Small intestine (tissue), 7 donors: ENCODE measurements around the gene COL4A4. TPM values are rescaled to one million over a fixed set of nuclear protein-coding genes. Genes with fewer than 3 reads are reported as not detected.

ENCODE experiments used
- DNase-seq, 2 donors: peaks; one replicate each; pipeline versions ENCODE4 v3.0.0 to v3.0.0-alpha.2; 2013
- FAIRE-seq: peaks from 2 replicates; lab custom pipeline; 2012; peaks lifted over from hg19 to GRCh38; lab: Jason Lieb, UNC
- H3K27ac ChIP-seq, 3 donors: one replicate each; pipeline ENCODE4 v1.5.1; 2013; ENCODE audit warnings: low read length in 2 of 3, mild to moderate bottlenecking in 2 of 3, control low read depth in 1 of 3, inconsistent platforms in 1 of 3, low read depth in 1 of 3, moderate library complexity in 1 of 3
- H3K27me3 ChIP-seq, 3 donors: one replicate each; pipeline ENCODE4 v1.6.1; 2013; ENCODE audit warnings: low read length in 3 of 3, inconsistent platforms in 1 of 3; ENCODE audit not compliant: control insufficient read depth in 3 of 3, insufficient read depth in 3 of 3
- H3K36me3 ChIP-seq, 3 donors: one replicate each; pipeline ENCODE4 v1.6.1; 2013; ENCODE audit warnings: low read length in 3 of 3, inconsistent platforms in 1 of 3, low read depth in 1 of 3, mild to moderate bottlenecking in 1 of 3, moderate library complexity in 1 of 3; ENCODE audit not compliant: control insufficient read depth in 3 of 3, insufficient read depth in 2 of 3
- H3K4me1 ChIP-seq, 3 donors: one replicate each; pipeline ENCODE4 v1.6.1; 2013; ENCODE audit warnings: low read length in 2 of 3, inconsistent platforms in 1 of 3, low read depth in 1 of 3, mild to moderate bottlenecking in 1 of 3, moderate library complexity in 1 of 3; ENCODE audit not compliant: control insufficient read depth in 3 of 3, insufficient read depth in 2 of 3
- H3K4me3 ChIP-seq, 3 donors: one replicate each; pipeline ENCODE4 v1.5.1; 2013; ENCODE audit warnings: low read length in 3 of 3, control low read depth in 1 of 3, inconsistent platforms in 1 of 3, low read depth in 1 of 3, mild to moderate bottlenecking in 1 of 3, moderate library complexity in 1 of 3
- H3K9me3 ChIP-seq, 2 donors: one replicate each; pipeline ENCODE4 v1.6.1; 2013; ENCODE audit warnings: low read depth in 1 of 2, low read length in 1 of 2; ENCODE audit not compliant: control insufficient read depth in 2 of 2, insufficient read depth in 1 of 2
- WGBS, 3 donors: extraction: QIAGEN DNeasy Blood & Tissue Kit; methylation state at CpG; one replicate each; pipeline ENCODE4 v1.1.7; 2013; 5-methylcytosine and 5-hydroxymethylcytosine counted together
- polyA plus RNA-seq, 4 donors: library from polyadenylated mRNA; stranded (reverse) in 3 of 4; unstranded in 1 of 4; fragments of 200-250 nt in 3 of 4; fragments of 120-200 nt in 1 of 4; gene quantifications; one replicate each; pipeline versions ENCODE4 v1.2.1 to v1.2.3, GENCODE V29; 2013
- donor health status: healthy with polysubstance abuse.
- donor health status: control.
- donor health status: control.
- donor health status: Bipolar disorder and iron deficiency.
- donor health status: healthy.

COL4A4 gene
- polyA plus RNA-seq, 4 donors, result under 0.01 to 0.21 (median 0.19) TPM; not detected in 1

DNA sequence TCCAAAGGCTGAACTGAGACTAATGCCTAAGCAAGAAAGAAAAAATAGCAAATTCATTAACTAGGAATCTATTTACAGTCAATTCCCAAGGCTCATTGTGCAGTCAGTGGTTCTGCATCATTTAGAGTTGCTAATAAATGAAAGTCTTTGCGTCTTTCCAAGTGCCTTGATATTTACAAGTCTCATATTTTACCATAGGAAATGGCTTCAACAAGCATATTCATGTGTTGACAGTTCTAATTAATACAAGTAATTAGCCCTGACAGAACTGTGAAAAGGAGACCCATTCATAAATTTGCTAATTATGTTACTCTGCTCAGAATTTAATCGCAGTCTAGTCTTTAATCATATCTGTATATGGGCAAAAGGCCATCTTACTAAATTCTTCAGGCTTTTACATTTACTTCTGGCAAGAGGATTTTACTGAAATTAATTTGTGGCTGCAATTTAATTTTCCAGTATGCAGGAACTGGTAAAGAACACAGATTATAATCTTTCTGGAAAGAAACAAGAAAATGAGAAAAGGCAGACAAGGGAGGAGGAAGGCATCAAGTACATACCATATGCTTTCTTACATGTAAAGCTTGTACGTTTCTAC, 201.7 kb downstream of the COL4A4 start:
- no peaks in the 10 kb centered on the region for H3K36me3 ChIP-seq
- DNase-seq (no peak), FAIRE-seq (no peak)
- no peak overlapping the region for H3K4me3 ChIP-seq
- no peak overlapping the region for H3K27ac ChIP-seq
- H3K4me1 ChIP-seq, result no peaks in the 10 kb centered on the region
- peaks cover 0 to 4% of the 10 kb centered on the region in 2 donors for H3K9me3 ChIP-seq
- 92 to 98% (median 96%) methylated on average over 3 of the region's 3 CpGs for WGBS, 3 donors
- H3K27me3 ChIP-seq, result no peaks in the 10 kb centered on the region

DNA sequence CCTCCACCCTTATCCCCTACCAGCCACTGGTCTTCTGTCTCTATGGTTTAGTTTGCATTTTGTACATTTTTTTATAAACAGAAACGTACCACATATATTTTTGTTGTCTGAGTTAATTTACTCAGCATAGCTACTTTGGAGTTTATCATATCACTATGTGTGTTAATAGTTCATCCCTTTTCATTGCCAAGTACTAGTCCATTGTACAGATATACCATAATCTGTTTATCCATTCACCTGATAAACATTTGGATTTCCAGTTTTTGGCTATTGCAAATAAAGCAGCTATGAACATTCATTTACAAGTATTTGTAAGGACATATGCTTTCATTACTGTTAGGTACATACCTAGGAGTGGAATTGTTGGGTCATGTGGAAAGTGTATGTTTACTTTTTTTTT, 204.6 kb downstream of the COL4A4 start:
- H3K36me3 ChIP-seq, result peaks cover 0 to 3% (median 0%) of the 10 kb centered on the region in 3 donors
- 88 to 93% (median 91%) methylated on average over 1 of the region's 1 CpG for WGBS, 3 donors
- no peaks in the 10 kb centered on the region for H3K27me3 ChIP-seq
- H3K4me1 ChIP-seq, result no peaks in the 10 kb centered on the region
- no peak overlapping the region for H3K27ac ChIP-seq
- DNase-seq (no peak), FAIRE-seq (no peak)
- H3K4me3 ChIP-seq, result no peak overlapping the region
- peaks cover 0 to 4% of the 10 kb centered on the region in 2 donors for H3K9me3 ChIP-seq

DNA sequence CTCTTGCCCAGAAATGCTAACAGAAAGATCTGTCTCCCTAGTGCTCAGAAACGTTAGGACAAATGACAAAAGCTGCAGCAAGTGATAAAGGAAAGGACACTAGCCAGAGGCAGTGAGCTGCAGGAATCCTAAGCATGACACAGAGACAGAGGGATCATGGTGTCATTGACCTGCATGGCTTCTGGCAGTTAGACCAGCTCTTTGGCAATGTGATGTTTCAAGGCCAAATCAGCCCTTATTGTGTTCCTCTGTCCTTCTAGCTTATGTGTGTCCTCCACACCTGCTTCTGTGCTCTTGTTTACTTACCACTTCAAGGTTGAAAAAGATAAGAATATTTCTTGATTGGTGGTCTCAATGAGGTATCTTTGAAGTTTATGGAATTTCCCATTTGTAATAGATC, 207.3 kb downstream of the COL4A4 start:
- Histone ChIP-seq H3K9me3 (peaks cover 0 to 4% of the 10 kb centered on the region in 2 donors), H3K4me3 (no peak overlapping the region), H3K27ac (no peak overlapping the region), H3K4me1 (no peaks in the 10 kb centered on the region), H3K27me3 (no peaks in the 10 kb centered on the region), H3K36me3 (peaks cover 0 to 3% (median 0%) of the 10 kb centered on the region in 3 donors)
- FAIRE-seq (no peak), DNase-seq (no peak)
- WGBS, 3 donors, result 42 to 65% (median 54%) methylated on average over 1 of the region's 1 CpG

DNA sequence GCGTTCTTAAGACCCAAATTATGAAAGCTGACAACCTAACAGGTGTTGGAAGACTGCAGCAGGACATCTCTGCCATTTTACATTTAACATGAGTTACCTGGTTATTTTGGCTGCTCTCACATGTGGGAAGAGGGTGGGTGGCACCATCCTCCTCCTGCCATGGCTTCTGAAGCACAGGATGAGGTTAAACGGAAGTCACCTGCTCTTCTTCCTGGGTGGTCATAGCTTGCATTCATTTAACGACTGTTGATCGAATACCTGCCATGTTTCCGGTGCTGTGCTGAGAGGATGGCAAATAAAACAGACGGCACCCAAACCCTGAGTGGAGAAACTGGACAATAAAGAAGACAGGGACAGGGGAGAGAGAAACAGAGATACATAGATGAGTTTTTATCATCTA, 210.2 kb downstream of the COL4A4 start:
- DNase-seq (no peak), FAIRE-seq (no peak)
- Histone ChIP-seq H3K27ac (no peak overlapping the region), H3K36me3 (peaks cover 0 to 3% (median 0%) of the 10 kb centered on the region in 3 donors), H3K4me3 (no peak overlapping the region), H3K9me3 (no peaks in the 10 kb centered on the region), H3K27me3 (no peaks in the 10 kb centered on the region), H3K4me1 (no peaks in the 10 kb centered on the region)
- 84 to 94% (median 87%) methylated on average over 6 of the region's 6 CpGs for WGBS, 3 donors

DNA sequence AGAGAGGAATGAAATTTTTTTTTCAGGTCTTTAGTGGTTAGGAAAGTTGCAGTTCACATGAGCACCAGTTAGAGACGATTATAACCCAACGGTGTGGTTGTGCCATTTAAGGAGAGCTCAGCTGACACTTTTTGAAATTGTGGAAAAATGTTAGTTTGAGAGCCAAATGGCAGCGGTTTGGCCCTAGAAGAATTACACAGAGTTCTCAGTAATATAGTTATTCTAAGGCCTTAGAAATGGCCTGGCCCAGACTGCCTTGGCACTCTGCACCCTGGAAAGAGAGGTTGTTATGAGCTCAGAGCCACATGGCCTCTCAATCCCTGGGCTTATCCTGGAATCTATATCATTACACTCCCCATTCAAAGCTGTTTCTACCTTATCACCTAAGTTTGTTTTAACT, 210.8 kb downstream of the COL4A4 start:
- no peak overlapping the region for H3K4me3 ChIP-seq
- 86 to 99% (median 90%) methylated on average over 3 of the region's 3 CpGs for WGBS, 3 donors
- no peaks in the 10 kb centered on the region for H3K27me3 ChIP-seq
- peaks cover 0 to 3% (median 0%) of the 10 kb centered on the region in 3 donors for H3K36me3 ChIP-seq
- H3K4me1 ChIP-seq, result no peaks in the 10 kb centered on the region
- H3K27ac ChIP-seq, result no peak overlapping the region
- DNase-seq (no peak), FAIRE-seq (no peak)
- no peaks in the 10 kb centered on the region for H3K9me3 ChIP-seq

Other genes starting within 250 kb of the COL4A4 start
- under 1 TPM in 3 of 4 donors, not detected in 1; under 0.01 to 0.21 (median 0.01) TPM for gene COL4A3, start 419 bp upstream of the COL4A4 start, polyA plus RNA-seq
- 10 to 100 TPM; 68.8 to 86.6 (median 80.9) TPM for gene MFF, start 161.0 kb upstream of the COL4A4 start, polyA plus RNA-seq
- gene TM4SF20, start 215.1 kb upstream of the COL4A4 start, polyA plus RNA-seq, result 100 to 1,000 TPM; 175 to 336 (median 206) TPM
- gene SCYGR1, start 223.7 kb upstream of the COL4A4 start, polyA plus RNA-seq, result not detected